NCI-H510A (cell line): ENCODE data around the gene SELENOT.
"Not testable (repeated sequence)": the region's sequence is repeated elsewhere in the genome, so short reads cannot be mapped to it uniquely, and the experiment has no call there.

Experiments used
- DNase-seq: peaks from one replicate; lab custom pipeline; 2025; lab: John Stamatoyannopoulos, UW

Gene SELENOT, protein sequence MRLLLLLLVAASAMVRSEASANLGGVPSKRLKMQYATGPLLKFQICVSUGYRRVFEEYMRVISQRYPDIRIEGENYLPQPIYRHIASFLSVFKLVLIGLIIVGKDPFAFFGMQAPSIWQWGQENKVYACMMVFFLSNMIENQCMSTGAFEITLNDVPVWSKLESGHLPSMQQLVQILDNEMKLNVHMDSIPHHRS

GRCh38 chr3:150603153-150603979, at the start of gene SELENOT:
SELENOT (plus strand) TSS chr3:150603321; CDS start chr3:150603363, 42 bp downstream.
- peak; percentile 78 for DNase-seq

GRCh38 chr3:150555859-150556436, 47.2 kb upstream of the SELENOT start:
- no peak for DNase-seq

- DNase-seq: no peak
These were observed 46.3 kb upstream of the SELENOT start for GRCh38 chr3:150556792-150557191.

- no peak for DNase-seq
These were observed 45.4 kb upstream of the SELENOT start for GRCh38 chr3:150557725-150558124.

DNA sequence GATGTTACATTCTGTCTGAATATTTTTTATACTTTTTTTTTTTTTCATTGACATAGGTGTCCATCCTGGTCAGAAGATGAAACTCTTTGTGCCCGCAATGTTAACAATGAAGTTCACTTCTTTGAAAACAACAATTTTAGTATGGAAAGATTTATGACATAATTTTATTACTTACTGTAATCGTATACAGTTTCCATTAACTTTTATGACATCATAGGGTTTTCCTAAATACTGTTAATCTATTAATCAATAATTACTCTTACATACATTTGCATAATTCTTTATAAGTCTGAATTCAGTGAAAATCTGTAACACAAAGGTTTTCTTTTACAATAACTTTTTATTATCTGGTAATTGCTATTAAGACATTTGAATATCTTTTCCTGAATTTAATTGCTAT, 38.9 kb upstream of the SELENOT start:
- no peak for DNase-seq

- no peak for DNase-seq
These were observed 35.8 kb upstream of the SELENOT start for GRCh38 chr3:150567328-150567727.

- DNase-seq: no peak
These were observed 25.3 kb upstream of the SELENOT start for GRCh38 chr3:150577855-150578254.

GRCh38 chr3:150581174-150581573, 21.9 kb upstream of the SELENOT start:
- DNase-seq: no peak

DNA sequence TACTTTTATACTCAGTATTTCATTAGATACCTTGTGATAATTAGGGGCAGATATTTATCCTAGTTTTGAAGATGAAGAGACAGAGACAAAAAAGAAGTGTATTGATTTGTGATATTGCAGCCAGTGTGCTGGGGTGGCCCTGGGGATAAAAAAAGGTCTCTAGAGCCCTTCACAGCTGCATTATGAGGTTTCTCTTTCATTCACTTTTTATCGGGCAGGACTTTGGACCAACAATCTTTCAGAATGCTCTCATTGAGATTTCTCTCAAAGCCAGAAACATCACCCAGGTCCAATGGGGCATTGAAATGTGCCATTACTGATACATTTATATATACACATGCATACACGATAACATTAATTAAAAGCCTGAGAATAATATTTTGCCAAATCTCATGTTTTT, 20.5 kb upstream of the SELENOT start:
- no peak for DNase-seq

DNA sequence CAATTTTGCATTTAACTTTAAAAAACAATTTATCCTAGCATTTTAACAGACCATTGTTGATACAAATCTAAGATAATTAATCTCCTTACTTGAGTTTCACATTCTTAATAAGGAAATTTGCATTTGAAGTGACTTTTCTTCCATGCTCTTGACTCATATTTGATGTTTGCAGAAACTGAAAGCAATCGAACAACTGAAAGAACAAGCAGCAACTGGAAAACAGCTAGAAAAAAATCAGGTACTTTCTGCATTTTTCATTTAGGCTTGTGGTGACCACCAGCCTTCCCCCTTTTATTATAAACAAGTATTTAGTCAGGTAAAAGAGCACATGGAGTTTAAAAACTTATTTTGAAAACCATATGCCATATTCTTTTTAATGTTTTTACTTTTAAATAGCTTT, 20.1 kb upstream of the SELENOT start:
- DNase-seq: no peak

DNA sequence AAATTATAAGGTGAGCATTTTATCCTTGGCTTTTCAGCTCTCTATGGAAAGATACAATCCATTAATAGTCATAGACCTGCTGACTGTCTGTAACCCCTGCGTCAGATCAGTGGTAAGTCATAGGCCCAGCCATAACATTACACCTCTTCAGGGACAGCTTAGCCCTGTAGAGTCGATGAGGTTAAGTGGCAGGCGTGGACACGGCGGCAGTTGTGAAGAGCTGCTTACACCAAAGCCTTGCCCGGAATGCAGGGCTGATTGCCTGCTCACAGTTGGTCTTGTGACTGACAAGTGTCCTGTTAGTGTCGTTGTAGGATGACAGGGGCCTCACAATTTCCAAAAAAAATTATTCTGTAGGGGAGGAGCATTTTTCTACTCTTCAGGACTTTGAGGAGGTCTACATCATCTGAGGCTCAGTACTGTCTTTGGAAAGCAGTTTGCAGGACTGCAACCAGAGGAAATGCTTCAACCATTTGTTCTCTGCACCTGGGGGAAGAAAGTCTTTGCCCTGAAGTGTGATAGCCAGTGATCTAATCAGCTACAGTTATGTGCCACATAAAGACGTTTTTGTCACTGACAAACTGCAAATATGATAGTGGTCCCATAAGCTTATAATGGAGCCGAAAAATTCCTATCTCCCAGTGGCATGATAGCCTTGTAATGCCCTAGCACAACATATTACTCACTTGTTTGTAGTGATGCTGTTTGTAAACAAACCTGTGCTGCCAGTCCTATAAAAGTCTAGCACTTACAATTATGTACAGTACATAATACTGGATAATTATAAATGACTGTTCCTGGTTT, 14.9 kb upstream of the SELENOT start:
- DNase-seq: peak; percentile 28

- DNase-seq: no peak
These were observed 13.4 kb upstream of the SELENOT start for GRCh38 chr3:150589759-150590158.

DNA sequence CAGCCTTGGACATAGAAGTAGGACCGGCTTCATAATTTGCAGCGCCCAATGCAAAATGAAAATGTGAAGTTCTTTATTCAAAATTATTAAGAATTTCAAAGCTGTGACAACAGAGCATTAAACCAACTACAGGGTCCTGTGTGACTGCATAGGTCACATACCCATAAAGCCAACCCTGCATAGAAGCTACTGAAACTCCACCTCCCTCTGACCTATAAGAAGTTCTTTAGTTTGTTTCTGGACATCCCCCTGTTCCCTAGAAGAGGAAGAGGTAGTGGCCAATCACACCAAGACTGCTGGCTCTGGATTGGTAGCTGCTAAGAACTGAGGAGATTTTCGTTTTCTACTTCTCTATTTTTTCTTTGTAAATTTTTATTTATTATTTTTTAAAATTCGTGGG, 9.0 kb upstream of the SELENOT start:
- DNase-seq: no peak

GRCh38 chr3:150597646-150598045, 5.5 kb upstream of the SELENOT start:
- no peak for DNase-seq

DNA sequence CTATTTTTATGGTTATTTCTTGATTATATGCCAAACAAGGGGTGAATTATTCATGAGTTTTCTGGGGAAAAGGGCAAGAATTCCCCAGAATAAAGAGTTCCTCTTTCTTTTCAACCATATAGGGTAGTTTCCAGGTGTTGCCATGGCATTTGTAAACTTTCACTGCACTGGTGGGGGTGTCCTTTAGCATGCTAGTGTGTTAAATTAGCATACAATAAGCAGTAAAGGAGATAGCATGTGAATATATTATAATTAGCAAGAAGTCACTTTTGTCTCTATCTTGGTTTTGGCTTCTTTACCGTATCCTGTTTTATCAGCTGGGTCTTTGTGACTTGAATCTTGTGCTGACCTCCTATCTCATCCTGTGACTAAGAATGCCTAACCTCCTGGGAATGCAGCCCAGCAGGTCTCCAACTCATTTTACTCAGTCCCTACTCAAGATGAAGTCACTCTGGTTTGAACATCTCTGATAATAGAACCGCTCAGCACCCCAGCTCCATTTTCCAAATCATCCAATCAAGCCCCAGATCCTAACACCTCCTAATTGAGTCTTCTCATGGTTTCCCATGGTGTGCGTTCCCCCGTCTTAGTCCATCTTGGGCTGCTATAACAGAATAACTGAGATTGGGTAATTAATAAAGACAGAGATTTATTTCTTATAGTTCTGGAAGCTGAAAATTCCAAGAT, 3.4 kb upstream of the SELENOT start:
- DNase-seq: no peak

GRCh38 chr3:150600647-150601530, 2.2 kb upstream of the SELENOT start:
- not testable (repeated sequence) for DNase-seq

DNA sequence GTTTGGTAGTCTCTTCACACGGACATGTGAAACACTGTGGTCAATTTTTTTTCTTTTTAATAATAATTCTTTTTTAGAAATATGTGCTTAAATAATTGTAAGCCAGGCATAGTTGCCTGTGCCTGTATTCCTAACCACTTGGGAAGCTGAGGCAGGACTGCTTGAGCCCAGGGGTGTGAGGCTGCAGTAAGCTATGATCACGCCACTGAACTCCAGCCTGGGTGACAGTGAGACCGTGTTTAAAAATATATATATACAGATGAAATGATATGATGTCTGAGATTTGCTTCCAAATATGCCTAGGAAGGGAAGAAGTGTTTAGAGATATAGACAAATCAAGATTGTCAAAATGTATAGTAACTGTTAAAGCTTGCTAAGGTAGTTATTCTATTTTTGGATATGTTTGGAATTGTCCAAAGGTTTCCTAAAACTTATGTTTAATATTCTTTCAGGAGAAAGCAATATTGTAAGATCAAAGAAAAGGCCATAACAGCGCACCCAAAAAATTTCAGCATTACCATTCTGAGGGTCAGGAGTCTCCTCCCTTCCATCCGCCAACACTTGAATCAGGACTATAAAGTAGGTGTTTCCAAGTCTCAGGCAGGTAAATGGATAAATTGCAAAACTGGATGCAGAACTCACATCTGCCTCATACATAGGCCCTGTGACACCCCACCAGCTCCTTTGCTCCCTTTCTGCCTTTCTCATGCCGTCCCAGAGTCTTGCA, 532 bp upstream of the SELENOT start:
- no peak for DNase-seq

GRCh38 chr3:150603980-150604319, 829 bp downstream of the SELENOT start:
- DNase-seq: no peak

DNA sequence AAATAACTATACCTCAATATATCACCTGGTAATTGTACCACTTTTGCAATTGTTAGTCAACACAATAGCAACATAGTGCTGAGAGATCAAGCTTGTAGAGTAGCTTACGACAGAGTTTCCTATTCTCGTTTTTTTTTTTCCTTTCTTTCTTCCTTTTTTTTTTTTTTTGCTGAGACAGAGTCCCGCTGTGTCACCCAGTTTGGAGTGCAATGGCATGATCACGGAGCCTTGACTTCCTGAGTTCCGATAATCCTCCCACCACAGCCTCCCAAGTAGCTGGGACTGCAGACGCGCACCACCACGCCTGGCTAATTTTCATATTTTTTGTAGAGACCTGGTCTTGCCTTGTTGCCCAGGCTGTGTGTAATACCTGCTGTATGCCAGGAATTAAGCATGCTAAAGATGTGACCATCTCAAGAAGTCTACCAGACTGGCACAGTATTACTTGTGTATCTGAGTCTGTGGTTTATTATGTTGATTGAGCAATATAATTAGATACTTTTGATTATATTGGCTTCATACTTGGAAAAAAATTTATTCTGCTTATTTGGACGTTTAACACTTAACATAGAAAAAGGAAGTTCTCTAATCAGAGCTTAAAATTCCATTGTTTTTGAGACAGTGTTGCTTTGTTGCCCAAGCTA, 3.0 kb downstream of the SELENOT start:
- DNase-seq: no peak
